ENCODE measurements around the gene IFIT1.

The IFIT1 gene

GRCh38 chr10:89391907-89392756 lies at the start of gene IFIT1:
TSS of gene IFIT1 (plus strand) at chr10:89392623. CDS start at chr10:89392713, 90 bp downstream.
- no peaks in the 10 kb centered on the region for H3K36me3 ChIP-seq (ENCODE audit: control insufficient read depth, low read length)
- H3K4me1 ChIP-seq (ENCODE audit: control insufficient read depth, low read length) = peaks cover 11% of the 10 kb centered on the region
- H3K9me2 ChIP-seq (replicated peaks; ENCODE audit: control insufficient read depth, low read length) = no peaks in the 10 kb centered on the region; the same call in 1 of the 2 replicates
- peak within 1 kb of the TSS; percentile 62 for H3K4me2 ChIP-seq (ENCODE audit: low read length)
- H3K27me3 ChIP-seq (ENCODE audit: control insufficient read depth, low read length) = no peaks in the 10 kb centered on the region
- H3K9me3 ChIP-seq (ENCODE audit: control insufficient read depth, insufficient read depth, low read length) = no peaks in the 10 kb centered on the region
- no peak within 1 kb of the TSS for H3K27ac ChIP-seq (ENCODE audit: low read depth, low read length)
- H3K4me3 ChIP-seq (ENCODE audit: low read length) = peak within 1 kb of the TSS; percentile 54
- no peaks in the 10 kb centered on the region for H3F3A ChIP-seq (ENCODE audit: control insufficient read depth, insufficient read depth)
- TF ChIP-seq CTCF (IDR thresholded peaks at IDR 0.05; ENCODE audit: low read depth, low read length, poor library complexity, severe bottlenecking) (no peak), EZH2phosphoT487 (IDR thresholded peaks at IDR 0.05; ENCODE audit: borderline replicate concordance, low read length) (no peak)
- H4K20me1 ChIP-seq (ENCODE audit: control insufficient read depth, insufficient read depth, low read depth, low read length) = no peaks in the 10 kb centered on the region
- H3K79me2 ChIP-seq (ENCODE audit: control insufficient read depth, low read length) = no peaks in the 10 kb centered on the region

DNA sequence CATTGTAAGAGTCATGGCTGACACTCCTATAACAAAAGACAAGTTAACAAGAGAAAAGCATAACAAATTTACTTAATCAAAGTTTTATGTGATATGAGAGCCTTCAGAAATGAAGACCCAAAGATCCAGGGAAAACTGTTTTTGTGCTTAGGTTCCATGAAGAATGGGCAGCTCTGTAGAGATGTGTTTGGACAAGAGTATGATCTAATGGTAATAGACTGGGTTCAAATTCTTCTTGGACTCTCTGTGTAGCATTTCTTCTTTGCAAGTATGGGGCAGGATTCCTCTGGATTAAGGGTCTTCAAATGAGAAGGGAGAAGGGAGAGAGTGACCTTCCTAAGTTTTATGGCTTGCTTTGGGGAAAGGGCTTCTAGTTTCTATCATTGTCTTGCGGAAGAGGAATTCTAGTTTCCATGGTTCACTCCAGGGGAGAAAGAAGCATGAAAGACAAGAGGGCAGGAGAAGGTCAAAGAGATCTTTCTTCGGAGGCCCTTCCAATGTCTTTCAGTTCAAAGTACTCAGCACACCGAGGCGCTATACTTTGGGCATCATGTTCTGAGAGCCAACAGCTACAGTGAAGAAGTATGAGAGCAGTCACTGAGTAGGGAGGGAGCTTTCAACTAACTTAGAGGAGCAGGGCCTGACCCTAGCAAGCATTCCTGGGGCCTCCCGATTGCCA lies 49.2 kb upstream of the IFIT1 start:
- H3K4me3 ChIP-seq (ENCODE audit: low read length) = no peak overlapping the region
- no peak overlapping the region for H3K4me2 ChIP-seq (ENCODE audit: low read length)
- H3K36me3 ChIP-seq (ENCODE audit: control insufficient read depth, low read length) = no peaks in the 10 kb centered on the region
- H3K4me1 ChIP-seq (ENCODE audit: control insufficient read depth, low read length) = no peaks in the 10 kb centered on the region
- H3K9me2 ChIP-seq (replicated peaks; ENCODE audit: control insufficient read depth, low read length) = no peaks in the 10 kb centered on the region
- TF ChIP-seq CTCF (IDR thresholded peaks at IDR 0.05; ENCODE audit: low read depth, low read length, poor library complexity, severe bottlenecking) (no peak), EZH2phosphoT487 (IDR thresholded peaks at IDR 0.05; ENCODE audit: borderline replicate concordance, low read length) (no peak)
- H3K27ac ChIP-seq (ENCODE audit: low read depth, low read length) = no peak overlapping the region
- H3F3A ChIP-seq (ENCODE audit: control insufficient read depth, insufficient read depth) = no peaks in the 10 kb centered on the region
- H3K27me3 ChIP-seq (ENCODE audit: control insufficient read depth, low read length) = peaks cover 8% of the 10 kb centered on the region; the same call in 1 of the 2 replicates
- no peaks in the 10 kb centered on the region for H3K79me2 ChIP-seq (ENCODE audit: control insufficient read depth, low read length)
- H4K20me1 ChIP-seq (ENCODE audit: control insufficient read depth, insufficient read depth, low read depth, low read length) = no peaks in the 10 kb centered on the region
- no peaks in the 10 kb centered on the region for H3K9me3 ChIP-seq (ENCODE audit: control insufficient read depth, insufficient read depth, low read length)

- Histone ChIP-seq H3K27ac (ENCODE audit: low read depth, low read length) (no peak overlapping the region), H3K9me3 (ENCODE audit: control insufficient read depth, insufficient read depth, low read length) (no peaks in the 10 kb centered on the region), H4K20me1 (ENCODE audit: control insufficient read depth, insufficient read depth, low read depth, low read length) (no peaks in the 10 kb centered on the region), H3K4me1 (ENCODE audit: control insufficient read depth, low read length) (no peaks in the 10 kb centered on the region), H3F3A (ENCODE audit: control insufficient read depth, insufficient read depth) (no peaks in the 10 kb centered on the region), H3K4me3 (ENCODE audit: low read length) (no peak overlapping the region), H3K4me2 (ENCODE audit: low read length) (no peak overlapping the region), H3K27me3 (ENCODE audit: control insufficient read depth, low read length) (peaks cover 14% of the 10 kb centered on the region), H3K9me2 (replicated peaks; ENCODE audit: control insufficient read depth, low read length) (no peaks in the 10 kb centered on the region), H3K36me3 (ENCODE audit: control insufficient read depth, low read length) (no peaks in the 10 kb centered on the region), H3K79me2 (ENCODE audit: control insufficient read depth, low read length) (no peaks in the 10 kb centered on the region)
- TF ChIP-seq EZH2phosphoT487 (IDR thresholded peaks at IDR 0.05; ENCODE audit: borderline replicate concordance, low read length) (no peak), CTCF (IDR thresholded peaks at IDR 0.05; ENCODE audit: low read depth, low read length, poor library complexity, severe bottlenecking) (no peak)
These were observed 48.3 kb upstream of the IFIT1 start for GRCh38 chr10:89344156-89344555.

Data from DOHH2 (cell line).